ENCODE results near the gene RBM38. TPM values are rescaled to one million over a fixed set of nuclear protein-coding genes. Genes with fewer than 3 reads are reported as not detected.

RBM38 gene
- total and polyA plus RNA-seq, 10 of the 15 experiments (the other 5 are each of a cell fraction or from before 2014, with no cell fraction given): 0.32 to 118 (median 25.2) TPM

DNA sequence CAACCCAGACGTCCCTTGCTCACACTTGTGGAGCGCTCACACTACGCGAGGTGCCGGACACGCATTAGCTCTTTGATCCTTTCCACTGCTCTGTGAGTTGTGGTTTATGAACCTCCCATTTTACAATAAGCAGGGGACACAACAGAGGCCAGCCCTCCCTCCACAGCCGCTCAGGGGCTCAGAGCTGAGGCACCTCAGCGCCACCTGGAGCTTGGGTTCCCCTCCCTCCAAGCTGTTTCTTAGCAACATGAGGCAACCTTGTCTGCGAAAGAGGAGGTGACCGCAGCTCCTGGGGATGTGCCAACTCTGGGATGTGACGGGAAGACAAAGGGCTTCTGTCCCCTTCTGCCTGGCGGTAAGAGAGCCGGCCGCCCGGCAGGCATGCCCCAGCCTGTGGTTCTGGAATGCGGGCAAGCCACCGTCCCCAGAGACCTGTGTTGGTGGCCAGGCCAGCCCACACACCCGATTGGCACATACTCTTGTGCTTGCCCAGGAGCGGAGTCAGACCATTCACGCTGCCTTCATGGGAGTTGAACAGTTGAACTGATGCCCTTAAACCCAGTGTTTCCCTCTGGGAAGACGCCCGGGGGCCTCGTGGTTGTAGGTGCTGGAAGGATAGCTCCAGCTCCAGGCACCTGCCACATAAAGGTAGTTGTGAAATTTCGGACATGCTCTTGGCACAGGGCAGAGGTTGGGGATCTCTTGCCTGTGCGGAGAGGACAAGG, 44.5 kb downstream of the RBM38 start (continued):
- TF ChIP-seq ZNF24 (IDR thresholded peaks at IDR 0.05) (no peak), EGR1 (IDR thresholded peaks at IDR 0.05; ENCODE audit: borderline replicate concordance in 1 of 2, low read depth in 2 of 2, low read length in 2 of 2) (no peak)

DNA sequence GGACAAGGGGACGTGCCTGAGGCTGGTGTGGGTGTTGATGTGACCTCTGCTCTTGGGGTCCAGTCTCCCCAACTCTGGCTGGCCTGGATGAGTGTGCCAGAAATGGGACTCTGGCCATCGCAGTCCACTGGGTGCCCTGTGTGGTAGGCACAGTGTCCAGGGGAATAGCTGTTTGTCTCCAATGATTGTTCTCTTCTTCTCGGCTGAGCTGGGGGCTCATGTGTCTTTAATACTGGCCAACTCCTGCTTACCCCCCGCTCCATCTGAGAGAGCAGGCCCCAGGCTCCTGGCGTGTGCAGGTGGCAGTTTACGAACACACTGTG, 45.0 kb downstream of the RBM38 start:
- H3K36me3 ChIP-seq (ENCODE audit: control insufficient read depth in 2 of 2, insufficient read depth in 2 of 2, low read length in 1 of 2): no peaks in the 10 kb centered on the region
- no peak overlapping the region for H3K4me3 ChIP-seq
- FAIRE-seq: no peak
- SMC1A ChIA-PET (ENCODE audit: uncharacterized antibody, unreplicated experiment): interaction anchor here (1.5 to 2.1 kb wide), 2 partner anchors 33 to 36 kb away, joined by 3 to 6 read pairs; no protein-coding TSS in a partner anchor
- in situ Hi-C loops (cut with MboI) (no loop called here), intact Hi-C loops (cut with micrococcal nuclease; ENCODE audit: unreplicated experiment) (no loop called here)
- RAD21 ChIA-PET (ENCODE audit: unreplicated experiment): interaction anchor here (1.8 kb wide), 1 partner anchor 37 kb away, joined by 11 read pairs; no protein-coding TSS in a partner anchor
- POLR2A ChIA-PET: no interaction called here
- H3K9ac ChIP-seq (ENCODE audit: control insufficient read depth, insufficient read depth, low read length): no peak overlapping the region
- CTCF ChIA-PET: interaction anchor here (1.1 to 2.2 kb wide), 5 partner anchors 14 to 62 kb away, joined by 3 to 15 read pairs (median 3); no protein-coding TSS in a partner anchor
- no peak for DNase-seq (ENCODE audit: low read depth, low spot score)
- no TSS peak for BruUV-seq (replicated peaks)
- no peak overlapping the region for H2AFZ ChIP-seq (ENCODE audit: control insufficient read depth, low read depth, low read length)
- WGBS (ENCODE audit: insufficient coverage, insufficient replicate concordance, low lambda C conversion rate, missing lambda C conversion rate): 75% methylated on average over 6 of the region's 6 CpGs
- no peaks in the 10 kb centered on the region for H3K79me2 ChIP-seq (ENCODE audit: control insufficient read depth, insufficient read depth, low read length)
- H3K9me3 ChIP-seq (replicated peaks; ENCODE audit: control insufficient read depth, insufficient read depth, low read length): no peaks in the 10 kb centered on the region; the same call in 2 of the 3 replicates
- peaks cover 35% of the 10 kb centered on the region for H3K4me1 ChIP-seq (ENCODE audit: control insufficient read depth, insufficient read depth, low read length)
- no peak for ATAC-seq
- no peaks in the 10 kb centered on the region for H3K27me3 ChIP-seq (replicated peaks in 1 of 2; ENCODE audit: control insufficient read depth in 2 of 2, insufficient read depth in 2 of 2, low read length in 1 of 2)
- H3K27ac ChIP-seq (ENCODE audit: control insufficient read depth, insufficient read depth): no peak overlapping the region
- H4K20me1 ChIP-seq (ENCODE audit: control insufficient read depth, insufficient read depth): no peaks in the 10 kb centered on the region
- no peak overlapping the region for H3K4me2 ChIP-seq (ENCODE audit: control insufficient read depth, insufficient read depth)
- TF ChIP-seq ATF7 (IDR thresholded peaks at IDR 0.05; ENCODE audit: low read depth): no peak
- TF ChIP-seq, protein P1, sequence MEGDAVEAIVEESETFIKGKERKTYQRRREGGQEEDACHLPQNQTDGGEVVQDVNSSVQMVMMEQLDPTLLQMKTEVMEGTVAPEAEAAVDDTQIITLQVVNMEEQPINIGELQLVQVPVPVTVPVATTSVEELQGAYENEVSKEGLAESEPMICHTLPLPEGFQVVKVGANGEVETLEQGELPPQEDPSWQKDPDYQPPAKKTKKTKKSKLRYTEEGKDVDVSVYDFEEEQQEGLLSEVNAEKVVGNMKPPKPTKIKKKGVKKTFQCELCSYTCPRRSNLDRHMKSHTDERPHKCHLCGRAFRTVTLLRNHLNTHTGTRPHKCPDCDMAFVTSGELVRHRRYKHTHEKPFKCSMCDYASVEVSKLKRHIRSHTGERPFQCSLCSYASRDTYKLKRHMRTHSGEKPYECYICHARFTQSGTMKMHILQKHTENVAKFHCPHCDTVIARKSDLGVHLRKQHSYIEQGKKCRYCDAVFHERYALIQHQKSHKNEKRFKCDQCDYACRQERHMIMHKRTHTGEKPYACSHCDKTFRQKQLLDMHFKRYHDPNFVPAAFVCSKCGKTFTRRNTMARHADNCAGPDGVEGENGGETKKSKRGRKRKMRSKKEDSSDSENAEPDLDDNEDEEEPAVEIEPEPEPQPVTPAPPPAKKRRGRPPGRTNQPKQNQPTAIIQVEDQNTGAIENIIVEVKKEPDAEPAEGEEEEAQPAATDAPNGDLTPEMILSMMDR (IDR thresholded peaks at IDR 0.05 in 2 of 3, conservative IDR thresholded peaks at IDR 0.05 in 1 of 3; ENCODE audit: control insufficient read depth in 2 of 3, extremely low read depth in 1 of 3, insufficient read depth in 1 of 3, low read depth in 3 of 3, low read length in 3 of 3): no peak
- TF ChIP-seq BACH1 (IDR thresholded peaks at IDR 0.05; ENCODE audit: borderline replicate concordance): no peak
- TF ChIP-seq SREBF1 (IDR thresholded peaks at IDR 0.05; ENCODE audit: low read length): no peak
- TF ChIP-seq SPI1 (IDR thresholded peaks at IDR 0.05; ENCODE audit: borderline replicate concordance, insufficient read depth, low read depth, low read length): no peak
- TF ChIP-seq, protein P2, sequence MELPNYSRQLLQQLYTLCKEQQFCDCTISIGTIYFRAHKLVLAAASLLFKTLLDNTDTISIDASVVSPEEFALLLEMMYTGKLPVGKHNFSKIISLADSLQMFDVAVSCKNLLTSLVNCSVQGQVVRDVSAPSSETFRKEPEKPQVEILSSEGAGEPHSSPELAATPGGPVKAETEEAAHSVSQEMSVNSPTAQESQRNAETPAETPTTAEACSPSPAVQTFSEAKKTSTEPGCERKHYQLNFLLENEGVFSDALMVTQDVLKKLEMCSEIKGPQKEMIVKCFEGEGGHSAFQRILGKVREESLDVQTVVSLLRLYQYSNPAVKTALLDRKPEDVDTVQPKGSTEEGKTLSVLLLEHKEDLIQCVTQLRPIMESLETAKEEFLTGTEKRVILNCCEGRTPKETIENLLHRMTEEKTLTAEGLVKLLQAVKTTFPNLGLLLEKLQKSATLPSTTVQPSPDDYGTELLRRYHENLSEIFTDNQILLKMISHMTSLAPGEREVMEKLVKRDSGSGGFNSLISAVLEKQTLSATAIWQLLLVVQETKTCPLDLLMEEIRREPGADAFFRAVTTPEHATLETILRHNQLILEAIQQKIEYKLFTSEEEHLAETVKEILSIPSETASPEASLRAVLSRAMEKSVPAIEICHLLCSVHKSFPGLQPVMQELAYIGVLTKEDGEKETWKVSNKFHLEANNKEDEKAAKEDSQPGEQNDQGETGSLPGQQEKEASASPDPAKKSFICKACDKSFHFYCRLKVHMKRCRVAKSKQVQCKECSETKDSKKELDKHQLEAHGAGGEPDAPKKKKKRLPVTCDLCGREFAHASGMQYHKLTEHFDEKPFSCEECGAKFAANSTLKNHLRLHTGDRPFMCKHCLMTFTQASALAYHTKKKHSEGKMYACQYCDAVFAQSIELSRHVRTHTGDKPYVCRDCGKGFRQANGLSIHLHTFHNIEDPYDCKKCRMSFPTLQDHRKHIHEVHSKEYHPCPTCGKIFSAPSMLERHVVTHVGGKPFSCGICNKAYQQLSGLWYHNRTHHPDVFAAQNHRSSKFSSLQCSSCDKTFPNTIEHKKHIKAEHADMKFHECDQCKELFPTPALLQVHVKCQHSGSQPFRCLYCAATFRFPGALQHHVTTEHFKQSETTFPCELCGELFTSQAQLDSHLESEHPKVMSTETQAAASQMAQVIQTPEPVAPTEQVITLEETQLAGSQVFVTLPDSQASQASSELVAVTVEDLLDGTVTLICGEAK (IDR thresholded peaks at IDR 0.05; ENCODE audit: borderline replicate concordance): no peak
- TF ChIP-seq RUNX3 (IDR thresholded peaks at IDR 0.05; ENCODE audit: low read length): no peak
- TF ChIP-seq NR2C2 (IDR thresholded peaks at IDR 0.05; ENCODE audit: borderline replicate concordance, control insufficient read depth, insufficient read length, low read depth): no peak
- TF ChIP-seq, protein P3, sequence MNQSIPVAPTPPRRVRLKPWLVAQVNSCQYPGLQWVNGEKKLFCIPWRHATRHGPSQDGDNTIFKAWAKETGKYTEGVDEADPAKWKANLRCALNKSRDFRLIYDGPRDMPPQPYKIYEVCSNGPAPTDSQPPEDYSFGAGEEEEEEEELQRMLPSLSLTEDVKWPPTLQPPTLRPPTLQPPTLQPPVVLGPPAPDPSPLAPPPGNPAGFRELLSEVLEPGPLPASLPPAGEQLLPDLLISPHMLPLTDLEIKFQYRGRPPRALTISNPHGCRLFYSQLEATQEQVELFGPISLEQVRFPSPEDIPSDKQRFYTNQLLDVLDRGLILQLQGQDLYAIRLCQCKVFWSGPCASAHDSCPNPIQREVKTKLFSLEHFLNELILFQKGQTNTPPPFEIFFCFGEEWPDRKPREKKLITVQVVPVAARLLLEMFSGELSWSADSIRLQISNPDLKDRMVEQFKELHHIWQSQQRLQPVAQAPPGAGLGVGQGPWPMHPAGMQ (IDR thresholded peaks at IDR 0.05; ENCODE audit: borderline replicate concordance): no peak

Data from GM12878 (cell line).